C4-2B (cell line): ENCODE results near the gene ASF1A.

ENCODE experiments used
- ZFX ChIP-seq: fragments of 450-650 bp; IDR thresholded peaks from 2 replicates; pipeline ENCODE4 v1.6.1; 2017
- TF ChIP-seq, protein P1 (sequence below): fragments of 450-650 bp; conservative IDR thresholded peaks from 2 replicates; pipeline ENCODE4 v1.5.1; 2017; ENCODE audit warnings: mild to moderate bottlenecking

DNA sequence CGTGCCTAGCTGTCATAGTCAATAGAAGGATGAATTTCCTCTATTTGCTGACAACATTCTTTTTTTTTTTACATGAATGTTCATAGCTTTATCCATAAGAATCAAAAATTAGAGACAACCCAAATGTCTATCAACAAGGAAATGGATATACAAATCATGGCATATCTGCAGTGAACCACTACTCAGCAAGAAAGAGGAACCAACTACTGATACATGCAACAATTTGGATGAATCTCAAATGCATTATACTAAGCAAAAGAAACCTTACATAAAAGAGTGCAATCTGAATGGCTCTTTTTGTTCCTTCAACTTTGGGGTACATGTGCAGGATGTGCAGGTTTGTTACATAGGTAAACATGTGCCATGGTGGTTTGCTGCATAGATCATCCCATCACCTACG, 58.7 kb downstream of the ASF1A start:
- TF ChIP-seq, protein P1, sequence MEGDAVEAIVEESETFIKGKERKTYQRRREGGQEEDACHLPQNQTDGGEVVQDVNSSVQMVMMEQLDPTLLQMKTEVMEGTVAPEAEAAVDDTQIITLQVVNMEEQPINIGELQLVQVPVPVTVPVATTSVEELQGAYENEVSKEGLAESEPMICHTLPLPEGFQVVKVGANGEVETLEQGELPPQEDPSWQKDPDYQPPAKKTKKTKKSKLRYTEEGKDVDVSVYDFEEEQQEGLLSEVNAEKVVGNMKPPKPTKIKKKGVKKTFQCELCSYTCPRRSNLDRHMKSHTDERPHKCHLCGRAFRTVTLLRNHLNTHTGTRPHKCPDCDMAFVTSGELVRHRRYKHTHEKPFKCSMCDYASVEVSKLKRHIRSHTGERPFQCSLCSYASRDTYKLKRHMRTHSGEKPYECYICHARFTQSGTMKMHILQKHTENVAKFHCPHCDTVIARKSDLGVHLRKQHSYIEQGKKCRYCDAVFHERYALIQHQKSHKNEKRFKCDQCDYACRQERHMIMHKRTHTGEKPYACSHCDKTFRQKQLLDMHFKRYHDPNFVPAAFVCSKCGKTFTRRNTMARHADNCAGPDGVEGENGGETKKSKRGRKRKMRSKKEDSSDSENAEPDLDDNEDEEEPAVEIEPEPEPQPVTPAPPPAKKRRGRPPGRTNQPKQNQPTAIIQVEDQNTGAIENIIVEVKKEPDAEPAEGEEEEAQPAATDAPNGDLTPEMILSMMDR: no peak
- TF ChIP-seq ZFX: no peak
